ENCODE data around the gene PNPO.

GRCh38 chr17:47929218-47930000, 12.0 kb upstream of the PNPO start:
- TF ChIP-seq CTCF (IDR thresholded peaks at IDR 0.05; ENCODE audit: insufficient read depth, low read length, poor library complexity, severe bottlenecking) (no peak), EZH2phosphoT487 (conservative IDR thresholded peaks at IDR 0.05; ENCODE audit: low read length) (no peak)

Measured in SU-DHL-6 (cell line).